HUDEP-2 (cell line): Measurements from ENCODE around the gene SPRR5.

Experiments
- DNase-seq, 76 experiments: peaks; one replicate each; lab custom pipeline; 2025; ENCODE audit not compliant: unreplicated experiment in 76 of 76; lab: John Stamatoyannopoulos, UW

Gene SPRR5

GRCh38 chr1:152981146-152981871, 34.3 kb downstream of the SPRR5 start:
- DNase-seq, result no peak

GRCh38 chr1:152982076-152982475, 35.1 kb downstream of the SPRR5 start:
- no peak for DNase-seq

- no peak for DNase-seq
Measured at GRCh38 chr1:152983234-152983633, 36.2 kb downstream of the SPRR5 start.

- DNase-seq, result no peak
Measured at GRCh38 chr1:152983743-152984142, 36.7 kb downstream of the SPRR5 start, which contains the start of gene SPRR1A. Gene SPRR1A, plus strand, starts transcription at chr1:152984081. Its CDS starts 1,150 bp downstream, at chr1:152985231.

- DNase-seq, result no peak
Measured at GRCh38 chr1:152986578-152986977, 39.6 kb downstream of the SPRR5 start.

GRCh38 chr1:152993186-152993585, 46.2 kb downstream of the SPRR5 start:
- no peak for DNase-seq

GRCh38 chr1:152995842-152996241, 48.8 kb downstream of the SPRR5 start:
- no peak for DNase-seq

GRCh38 chr1:152996633-152997400, 49.8 kb downstream of the SPRR5 start:
- DNase-seq, result no peak

GRCh38 chr1:152997901-152998300, 50.9 kb downstream of the SPRR5 start:
- DNase-seq, result no peak

GRCh38 chr1:152998476-152998875, 51.5 kb downstream of the SPRR5 start:
- no peak for DNase-seq
